Loucy (cell line): ENCODE data around the gene SH3BP5L.

Experiments used
- CTCF ChIP-seq: fragments of 200-600 bp; sonication (generic); conservative IDR thresholded peaks from 2 replicates; pipeline ENCODE4 v1.5.1; 2014; ENCODE audit warnings: mild to moderate bottlenecking, antibody characterized with exemption, low read length
- EZH2phosphoT487 ChIP-seq: fragments of 200-600 bp; IDR thresholded peaks from 2 replicates; pipeline ENCODE4 v1.6.1; 2018; ENCODE audit warnings: antibody characterized with exemption, mild to moderate bottlenecking, moderate library complexity, borderline replicate concordance

GRCh38 chr1:248856176-248856575 lies 30.5 kb upstream of the SH3BP5L start:
- no peak for TF ChIP-seq CTCF
- no peak for TF ChIP-seq EZH2phosphoT487
